Measurements from ENCODE around the gene DNASE1L3.

DNASE1L3 gene

DNA sequence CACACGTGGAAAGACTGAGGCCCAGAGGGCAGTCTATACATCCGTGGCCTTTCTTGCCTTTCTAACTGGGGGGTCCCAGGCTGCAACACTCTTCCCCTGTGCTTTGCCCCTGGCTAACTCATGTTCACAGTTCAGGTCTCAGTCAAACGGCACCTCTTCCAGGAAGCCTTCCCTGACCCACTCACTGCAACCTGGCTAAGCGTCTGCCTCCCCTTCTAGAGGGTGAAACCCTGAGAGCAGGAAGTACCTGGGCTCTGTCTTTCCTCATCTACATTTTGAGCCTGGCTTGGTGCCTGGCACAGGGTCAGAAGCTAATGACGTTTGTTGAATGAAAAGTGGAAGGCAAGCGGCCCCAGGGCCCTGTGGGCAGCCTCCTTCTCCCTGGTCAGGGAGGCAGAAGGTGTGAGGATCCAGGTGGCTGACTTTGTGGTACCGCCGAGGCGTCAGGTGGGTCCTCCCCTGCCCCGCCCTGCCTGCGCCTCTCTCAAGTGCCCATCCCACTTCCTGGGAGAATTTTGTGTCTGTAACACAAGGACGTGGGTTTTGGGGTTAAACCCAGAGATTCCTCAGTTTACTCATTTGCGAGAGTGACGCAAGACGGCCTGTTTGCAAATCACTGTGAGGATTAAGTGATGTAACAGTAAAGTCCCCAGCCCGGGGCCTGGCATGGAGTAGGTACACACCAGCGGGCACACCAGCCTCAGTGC, 32.1 kb downstream of the DNASE1L3 start:
- TF ChIP-seq, protein P1, sequence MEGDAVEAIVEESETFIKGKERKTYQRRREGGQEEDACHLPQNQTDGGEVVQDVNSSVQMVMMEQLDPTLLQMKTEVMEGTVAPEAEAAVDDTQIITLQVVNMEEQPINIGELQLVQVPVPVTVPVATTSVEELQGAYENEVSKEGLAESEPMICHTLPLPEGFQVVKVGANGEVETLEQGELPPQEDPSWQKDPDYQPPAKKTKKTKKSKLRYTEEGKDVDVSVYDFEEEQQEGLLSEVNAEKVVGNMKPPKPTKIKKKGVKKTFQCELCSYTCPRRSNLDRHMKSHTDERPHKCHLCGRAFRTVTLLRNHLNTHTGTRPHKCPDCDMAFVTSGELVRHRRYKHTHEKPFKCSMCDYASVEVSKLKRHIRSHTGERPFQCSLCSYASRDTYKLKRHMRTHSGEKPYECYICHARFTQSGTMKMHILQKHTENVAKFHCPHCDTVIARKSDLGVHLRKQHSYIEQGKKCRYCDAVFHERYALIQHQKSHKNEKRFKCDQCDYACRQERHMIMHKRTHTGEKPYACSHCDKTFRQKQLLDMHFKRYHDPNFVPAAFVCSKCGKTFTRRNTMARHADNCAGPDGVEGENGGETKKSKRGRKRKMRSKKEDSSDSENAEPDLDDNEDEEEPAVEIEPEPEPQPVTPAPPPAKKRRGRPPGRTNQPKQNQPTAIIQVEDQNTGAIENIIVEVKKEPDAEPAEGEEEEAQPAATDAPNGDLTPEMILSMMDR (IDR thresholded peaks at IDR 0.05; ENCODE audit: control insufficient read depth, extremely low read depth, insufficient read depth), result no peak
- DNase-seq (ENCODE audit: low read depth), result no peak
- no peak overlapping the region for H3K4me3 ChIP-seq (ENCODE audit: low read depth, low read length)

DNA sequence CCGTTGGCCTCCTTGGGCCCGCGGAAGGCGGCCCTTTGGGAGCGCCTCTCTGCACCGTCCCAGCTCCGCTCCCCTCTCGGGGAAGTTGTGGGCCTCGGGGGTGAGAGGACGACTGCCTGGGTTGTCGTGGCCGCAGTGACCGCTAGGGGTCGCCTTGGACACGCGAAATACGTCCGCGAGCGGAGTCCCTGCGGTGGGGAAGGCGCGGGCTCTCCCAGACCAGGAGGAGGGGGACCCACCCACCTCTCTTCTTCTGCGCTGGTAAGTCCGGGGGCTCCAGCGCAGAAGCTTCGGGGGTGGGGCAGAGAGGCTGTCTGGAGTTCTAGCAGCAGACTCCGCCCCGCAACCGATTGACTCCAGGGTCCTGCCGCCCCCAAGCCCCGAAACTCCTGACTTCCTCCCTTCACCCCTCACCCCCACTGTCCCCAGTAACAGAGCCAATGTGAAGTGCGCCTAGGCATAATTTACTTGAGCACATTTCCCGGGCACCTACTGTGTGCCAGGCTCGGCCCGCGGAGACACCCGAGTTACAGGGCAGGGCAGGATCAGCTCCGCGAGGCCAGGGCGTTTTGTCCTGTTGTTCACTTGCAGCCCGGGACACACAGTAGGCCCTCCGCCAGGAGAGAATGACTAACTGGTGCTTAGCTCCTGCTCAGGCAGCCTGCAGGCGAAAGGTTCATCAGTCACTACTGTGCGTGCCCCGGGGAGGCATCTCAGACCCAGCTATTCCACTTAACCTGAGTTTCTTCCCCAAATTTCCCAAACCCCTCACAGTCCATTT, 32.8 kb downstream of the DNASE1L3 start:
- no peak for DNase-seq (ENCODE audit: low read depth)
- TF ChIP-seq, protein P1 (IDR thresholded peaks at IDR 0.05; ENCODE audit: control insufficient read depth, extremely low read depth, insufficient read depth), result peak; percentile 91
- peak overlapping the region; percentile 24 for H3K4me3 ChIP-seq (ENCODE audit: low read depth, low read length)

DNA sequence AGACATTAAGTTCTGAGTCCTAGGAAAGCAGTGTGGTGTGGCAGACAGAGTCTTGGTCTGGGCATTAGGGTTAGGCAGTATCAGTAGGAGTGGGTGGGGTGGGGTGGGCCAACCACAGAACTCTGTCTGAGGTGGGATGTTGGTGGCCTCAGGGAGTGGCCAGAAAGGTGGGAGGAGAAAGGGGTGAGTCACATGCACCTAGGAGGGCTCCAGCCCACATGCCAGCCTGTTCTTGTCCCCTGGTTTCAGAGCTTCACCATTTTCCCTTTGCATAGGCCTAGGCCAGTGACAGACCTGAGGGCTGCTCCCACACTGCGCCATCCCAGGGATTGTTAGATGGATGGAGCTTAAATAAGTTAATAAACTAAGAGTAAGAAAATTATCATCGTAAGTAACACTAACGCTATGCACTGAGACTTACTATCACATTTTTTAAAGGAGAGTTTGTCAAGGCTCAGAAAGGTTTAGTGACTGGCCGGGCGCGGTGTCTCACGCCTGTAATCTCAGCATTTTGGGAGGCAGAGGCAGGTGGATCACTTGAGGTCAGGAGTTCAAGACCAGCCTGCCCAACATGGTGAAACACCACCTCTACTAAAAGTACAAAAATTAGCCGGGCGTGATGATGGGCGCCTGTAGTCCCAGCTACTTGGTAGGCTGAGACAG, 33.8 kb downstream of the DNASE1L3 start:
- no peak overlapping the region for H3K4me3 ChIP-seq (ENCODE audit: low read depth, low read length)
- TF ChIP-seq, protein P1 (IDR thresholded peaks at IDR 0.05; ENCODE audit: control insufficient read depth, extremely low read depth, insufficient read depth), result no peak
- no peak for DNase-seq (ENCODE audit: low read depth)

DNA sequence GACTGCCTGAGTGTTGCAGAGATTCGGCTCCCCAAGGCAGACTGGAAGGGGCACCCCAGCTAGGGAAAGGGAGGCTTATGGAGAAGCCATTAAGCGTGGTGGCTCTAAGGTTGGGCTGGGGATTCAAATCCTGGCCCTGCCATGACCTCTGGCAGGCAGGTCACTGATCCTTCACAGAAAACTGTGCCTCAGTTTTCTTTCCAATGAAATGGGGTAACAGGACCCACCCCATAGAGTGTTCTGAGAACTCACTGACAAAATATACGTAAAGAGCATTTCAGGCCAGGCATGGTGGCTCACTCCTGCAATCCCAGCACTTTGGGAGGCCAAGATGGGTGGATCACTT, 34.6 kb downstream of the DNASE1L3 start:
- TF ChIP-seq, protein P1 (IDR thresholded peaks at IDR 0.05; ENCODE audit: control insufficient read depth, extremely low read depth, insufficient read depth), result no peak
- H3K4me3 ChIP-seq (ENCODE audit: low read depth, low read length), result no peak overlapping the region
- no peak for DNase-seq (ENCODE audit: low read depth)

DNA sequence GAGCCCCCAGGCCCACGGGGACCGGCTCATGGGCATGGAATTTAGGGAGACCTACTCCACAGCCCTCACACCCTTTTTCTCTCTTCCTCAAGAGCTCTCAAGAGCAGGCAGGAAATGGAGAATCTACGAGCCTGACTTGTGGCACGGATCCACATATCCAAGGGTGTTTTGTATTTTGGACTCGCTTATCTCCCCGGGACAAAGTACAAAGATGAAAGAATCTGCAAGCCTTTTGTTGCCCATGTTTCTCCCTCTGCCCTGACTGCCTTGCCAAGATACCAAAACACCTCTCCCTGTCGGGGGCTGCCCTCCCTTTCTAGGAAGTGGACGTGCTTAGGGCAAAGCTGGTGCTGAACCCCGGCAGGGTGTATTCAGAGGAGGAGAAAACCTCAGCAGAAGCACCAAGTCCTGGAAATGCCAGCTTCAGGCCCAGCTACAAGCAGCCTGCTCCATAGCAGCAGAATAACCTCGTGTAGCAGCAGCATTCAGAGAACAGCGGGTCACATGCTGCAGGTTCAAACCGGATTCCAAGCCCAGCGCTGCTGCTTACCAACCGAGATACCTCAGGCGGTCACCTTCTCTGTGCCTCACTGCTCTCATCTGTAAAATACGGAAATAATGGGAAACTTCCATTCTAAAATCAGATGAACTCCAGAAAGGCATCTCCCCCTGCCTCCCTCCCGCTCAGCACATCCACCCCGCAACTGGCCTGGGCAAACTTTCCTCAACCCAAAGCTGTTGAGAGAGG, 35.2 kb downstream of the DNASE1L3 start:
- H3K4me3 ChIP-seq (ENCODE audit: low read depth, low read length), result no peak overlapping the region
- TF ChIP-seq, protein P1 (IDR thresholded peaks at IDR 0.05; ENCODE audit: control insufficient read depth, extremely low read depth, insufficient read depth), result no peak
- DNase-seq (ENCODE audit: low read depth), result no peak

DNA sequence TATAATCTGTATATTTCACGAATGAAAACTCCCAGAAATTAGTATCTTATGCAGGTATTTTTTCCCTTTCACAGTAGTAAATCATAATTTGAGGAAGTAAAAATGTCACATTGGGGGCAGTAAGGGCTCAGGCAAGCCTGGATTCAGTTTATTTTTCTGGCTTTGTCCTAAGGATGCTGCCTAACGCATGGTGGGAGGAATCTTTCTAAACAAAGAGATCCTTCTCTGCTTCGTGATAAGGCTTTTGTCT, 35.7 kb downstream of the DNASE1L3 start:
- H3K4me3 ChIP-seq (ENCODE audit: low read depth, low read length), result no peak overlapping the region
- no peak for DNase-seq (ENCODE audit: low read depth)
- TF ChIP-seq, protein P1 (IDR thresholded peaks at IDR 0.05; ENCODE audit: control insufficient read depth, extremely low read depth, insufficient read depth), result no peak
